ELR (cell line): ENCODE results near the gene GCA.

Source experiments
- DNase-seq: peaks from one replicate; pipeline ENCODE4 v3.0.0-alpha.2; 2015; ENCODE audit warnings: low read depth

Gene GCA

GRCh38 chr2:162328424-162329157, 15.3 kb upstream of the GCA start:
- no peak for DNase-seq

- peak; percentile 22 for DNase-seq
Observed at GRCh38 chr2:162330881-162331280, 13.1 kb upstream of the GCA start.

- peak; percentile 56 for DNase-seq
Observed at GRCh38 chr2:162333968-162334367, 10.0 kb upstream of the GCA start.

GRCh38 chr2:162337868-162338267, 6.1 kb upstream of the GCA start:
- DNase-seq = no peak

GRCh38 chr2:162340822-162341221, 3.1 kb upstream of the GCA start:
- DNase-seq = no peak

- no peak for DNase-seq
Observed at GRCh38 chr2:162342321-162342720, 1.6 kb upstream of the GCA start.

- no peak for DNase-seq
Observed at GRCh38 chr2:162342841-162343240, 1.1 kb upstream of the GCA start.

GRCh38 chr2:162343492-162343823, 474 bp upstream of the GCA start:
- no peak for DNase-seq

GRCh38 chr2:162344617-162344950, 652 bp downstream of the GCA start:
- DNase-seq = no peak

GRCh38 chr2:162365392-162365791, 21.5 kb downstream of the GCA start:
- peak; percentile 2 for DNase-seq

- no peak for DNase-seq
Observed at GRCh38 chr2:162368494-162368893, 24.6 kb downstream of the GCA start.

GRCh38 chr2:162369551-162369950, 25.6 kb downstream of the GCA start:
- no peak for DNase-seq

- DNase-seq = no peak
Observed at GRCh38 chr2:162370931-162371330, 27.0 kb downstream of the GCA start.

- no peak for DNase-seq
Observed at GRCh38 chr2:162372818-162373217, 28.9 kb downstream of the GCA start.

- DNase-seq = no peak
Observed at GRCh38 chr2:162379719-162380580, 36.0 kb downstream of the GCA start.

- DNase-seq = no peak
Observed at GRCh38 chr2:162381851-162382250, 37.9 kb downstream of the GCA start.

GRCh38 chr2:162382278-162382677, 38.3 kb downstream of the GCA start:
- DNase-seq = peak; percentile 3

GRCh38 chr2:162385536-162385935, 41.6 kb downstream of the GCA start:
- no peak for DNase-seq

- DNase-seq = no peak
Observed at GRCh38 chr2:162390801-162391200, 46.9 kb downstream of the GCA start.

- no peak for DNase-seq
Observed at GRCh38 chr2:162400336-162400735, 56.4 kb downstream of the GCA start.

GRCh38 chr2:162401871-162402270, 57.9 kb downstream of the GCA start:
- DNase-seq = no peak

- peak; percentile 61 for DNase-seq
Observed at GRCh38 chr2:162403884-162404283, 60.0 kb downstream of the GCA start.
